OCI-LY3 (cell line): ENCODE data around the gene AQP5.

Experiments
- H2AFZ ChIP-seq: fragments of 200-600, 300-600 bp; shearing (Covaris generic); 2 replicates; pipeline ENCODE4 v1.6.0; 2014; ENCODE audit warnings: antibody characterized with exemption, low read depth, low read length
- H3K27ac ChIP-seq: fragments of 200-600, 300-600 bp; sonication (generic); 2 replicates; pipeline ENCODE4 v1.5.1; 2014; ENCODE audit warnings: mild to moderate bottlenecking, low read length, moderate library complexity, mixed read lengths
- H3K27me3 ChIP-seq: fragments of 200-600, 300-600 bp; sonication (generic); 2 replicates; pipeline ENCODE4 v1.6.1; 2014; ENCODE audit warnings: low read depth, low read length, mixed read lengths
- H3K36me3 ChIP-seq: fragments of 200-600, 300-600 bp; sonication (generic); replicated peaks from 2 replicates; pipeline ENCODE3; 2014; ENCODE audit warnings: low read depth, low read length, mixed read lengths
- H3K4me1 ChIP-seq: fragments of 300-600, 200-600 bp; sonication (generic); 2 replicates; pipeline ENCODE4 v1.6.1; 2014; ENCODE audit warnings: low read length, mixed read lengths
- H3K4me2 ChIP-seq: fragments of 200-600, 300-600 bp; sonication (generic); 2 replicates; pipeline ENCODE4 v1.6.1; 2014; ENCODE audit warnings: low read length, mixed read lengths
- H3K4me3 ChIP-seq: fragments of 300-600, 200-600 bp; sonication (generic); 2 replicates; pipeline ENCODE4 v1.5.1; 2014; ENCODE audit warnings: antibody characterized with exemption, mild to moderate bottlenecking, low read length, moderate library complexity
- H3K79me2 ChIP-seq: fragments of 300-600, 200-600 bp; shearing (Covaris generic); 2 replicates; pipeline ENCODE4 v1.6.1; 2014; ENCODE audit warnings: mild to moderate bottlenecking, low read length, mixed read lengths
- H3K9ac ChIP-seq: fragments of 300-600, 200-600 bp; shearing (Covaris generic); 2 replicates; pipeline ENCODE4 v1.6.0; 2014; ENCODE audit warnings: mild to moderate bottlenecking, low read length, moderate library complexity
- H3K9me3 ChIP-seq: fragments of 200-600, 300-600 bp; shearing (Covaris generic); 2 replicates; pipeline ENCODE4 v1.6.1; 2014; ENCODE audit warnings: low read length, mixed read lengths; ENCODE audit not compliant: insufficient read depth
- H4K20me1 ChIP-seq: fragments of 200-600, 300-600 bp; sonication (generic); 2 replicates; pipeline ENCODE4 v1.6.1; 2016; ENCODE audit warnings: low read length, mixed read lengths; ENCODE audit not compliant: insufficient read depth
- EZH2phosphoT487 ChIP-seq: fragments of 200-600 bp; shearing (Covaris generic); IDR thresholded peaks from 2 replicates; pipeline ENCODE4 v1.6.1; 2018; ENCODE audit warnings: antibody characterized with exemption, mixed run types, low read depth
- TF ChIP-seq, protein P1 (sequence below): fragments of 200-600, 300-600 bp; sonication (generic); IDR thresholded peaks from 2 replicates; pipeline ENCODE4 v1.5.1; 2014; ENCODE audit warnings: antibody characterized with exemption, low read length, low read depth

AQP5 gene

DNA sequence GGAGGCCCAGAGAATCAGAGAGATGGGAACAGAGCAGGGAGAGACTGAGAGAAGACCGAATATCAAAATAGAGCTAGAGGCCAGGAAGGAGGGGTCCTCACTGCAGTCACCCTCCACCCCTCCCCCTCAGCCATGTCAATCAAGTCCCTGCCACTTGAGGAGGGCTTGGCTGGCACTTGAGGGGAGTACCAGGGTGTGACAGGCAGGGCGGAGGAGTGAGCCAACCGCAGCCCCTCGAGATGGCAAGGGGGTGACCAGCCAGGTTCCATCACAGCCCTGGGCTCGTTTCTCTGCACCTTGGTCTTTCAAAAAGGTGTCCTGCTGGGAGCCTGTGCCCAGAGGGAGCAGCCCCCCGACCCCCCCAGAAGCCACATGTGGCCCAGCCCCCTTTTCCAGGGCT lies 4.2 kb downstream of the AQP5 start:
- TF ChIP-seq EZH2phosphoT487: no peak
- TF ChIP-seq, protein P1, sequence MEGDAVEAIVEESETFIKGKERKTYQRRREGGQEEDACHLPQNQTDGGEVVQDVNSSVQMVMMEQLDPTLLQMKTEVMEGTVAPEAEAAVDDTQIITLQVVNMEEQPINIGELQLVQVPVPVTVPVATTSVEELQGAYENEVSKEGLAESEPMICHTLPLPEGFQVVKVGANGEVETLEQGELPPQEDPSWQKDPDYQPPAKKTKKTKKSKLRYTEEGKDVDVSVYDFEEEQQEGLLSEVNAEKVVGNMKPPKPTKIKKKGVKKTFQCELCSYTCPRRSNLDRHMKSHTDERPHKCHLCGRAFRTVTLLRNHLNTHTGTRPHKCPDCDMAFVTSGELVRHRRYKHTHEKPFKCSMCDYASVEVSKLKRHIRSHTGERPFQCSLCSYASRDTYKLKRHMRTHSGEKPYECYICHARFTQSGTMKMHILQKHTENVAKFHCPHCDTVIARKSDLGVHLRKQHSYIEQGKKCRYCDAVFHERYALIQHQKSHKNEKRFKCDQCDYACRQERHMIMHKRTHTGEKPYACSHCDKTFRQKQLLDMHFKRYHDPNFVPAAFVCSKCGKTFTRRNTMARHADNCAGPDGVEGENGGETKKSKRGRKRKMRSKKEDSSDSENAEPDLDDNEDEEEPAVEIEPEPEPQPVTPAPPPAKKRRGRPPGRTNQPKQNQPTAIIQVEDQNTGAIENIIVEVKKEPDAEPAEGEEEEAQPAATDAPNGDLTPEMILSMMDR: no peak
- Histone ChIP-seq H3K27me3 (peaks cover 25% of the 10 kb centered on the region), H3K27ac (no peak overlapping the region), H3K9me3 (no peaks in the 10 kb centered on the region), H3K79me2 (no peaks in the 10 kb centered on the region), H2AFZ (no peak overlapping the region), H4K20me1 (no peaks in the 10 kb centered on the region), H3K4me3 (no peak overlapping the region), H3K4me2 (no peak overlapping the region), H3K4me1 (peaks cover 12% of the 10 kb centered on the region; the same call in 1 of the 2 replicates), H3K36me3 (no peaks in the 10 kb centered on the region), H3K9ac (no peak overlapping the region)

DNA sequence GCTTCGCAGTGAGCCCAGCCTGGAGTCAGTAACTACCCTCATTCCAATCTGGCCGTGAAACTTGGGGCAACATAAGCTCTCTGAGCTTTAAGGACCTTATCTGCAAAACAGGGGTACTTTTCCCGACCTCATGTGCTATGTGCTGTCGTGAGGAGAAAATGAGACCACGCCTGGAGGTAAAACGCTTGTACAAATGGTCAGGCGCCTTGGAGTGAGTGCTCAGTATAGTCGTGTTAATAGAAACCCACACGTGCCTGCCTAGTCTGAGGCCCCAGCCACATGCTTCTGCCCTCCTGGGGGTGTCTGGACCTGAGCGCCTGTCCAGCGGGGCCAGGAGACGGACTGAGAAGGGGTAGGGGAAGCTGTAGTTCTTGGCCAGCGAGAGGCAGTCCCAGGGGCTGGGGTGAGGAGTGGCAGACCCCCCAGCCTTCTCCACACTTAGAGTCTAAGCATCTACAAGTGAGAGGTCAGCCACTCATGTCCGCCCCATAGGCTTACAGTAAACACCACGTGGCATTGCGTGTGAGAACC lies 4.9 kb downstream of the AQP5 start:
- H3K4me2 ChIP-seq: peak overlapping the region; percentile 96
- peaks cover 12% of the 10 kb centered on the region; the same call in 1 of the 2 replicates for H3K4me1 ChIP-seq
- no peaks in the 10 kb centered on the region for H4K20me1 ChIP-seq
- TF ChIP-seq EZH2phosphoT487: no peak
- TF ChIP-seq, protein P1: no peak
- no peaks in the 10 kb centered on the region for H3K9me3 ChIP-seq
- H3K27me3 ChIP-seq: peaks cover 32% of the 10 kb centered on the region
- H3K9ac ChIP-seq: peak overlapping the region; percentile 69; the same call in 1 of the 2 replicates
- H3K4me3 ChIP-seq: peak overlapping the region; percentile 82
- no peaks in the 10 kb centered on the region for H3K79me2 ChIP-seq
- H3K36me3 ChIP-seq: no peaks in the 10 kb centered on the region
- peak overlapping the region; percentile 95 for H2AFZ ChIP-seq
- no peak overlapping the region for H3K27ac ChIP-seq

DNA sequence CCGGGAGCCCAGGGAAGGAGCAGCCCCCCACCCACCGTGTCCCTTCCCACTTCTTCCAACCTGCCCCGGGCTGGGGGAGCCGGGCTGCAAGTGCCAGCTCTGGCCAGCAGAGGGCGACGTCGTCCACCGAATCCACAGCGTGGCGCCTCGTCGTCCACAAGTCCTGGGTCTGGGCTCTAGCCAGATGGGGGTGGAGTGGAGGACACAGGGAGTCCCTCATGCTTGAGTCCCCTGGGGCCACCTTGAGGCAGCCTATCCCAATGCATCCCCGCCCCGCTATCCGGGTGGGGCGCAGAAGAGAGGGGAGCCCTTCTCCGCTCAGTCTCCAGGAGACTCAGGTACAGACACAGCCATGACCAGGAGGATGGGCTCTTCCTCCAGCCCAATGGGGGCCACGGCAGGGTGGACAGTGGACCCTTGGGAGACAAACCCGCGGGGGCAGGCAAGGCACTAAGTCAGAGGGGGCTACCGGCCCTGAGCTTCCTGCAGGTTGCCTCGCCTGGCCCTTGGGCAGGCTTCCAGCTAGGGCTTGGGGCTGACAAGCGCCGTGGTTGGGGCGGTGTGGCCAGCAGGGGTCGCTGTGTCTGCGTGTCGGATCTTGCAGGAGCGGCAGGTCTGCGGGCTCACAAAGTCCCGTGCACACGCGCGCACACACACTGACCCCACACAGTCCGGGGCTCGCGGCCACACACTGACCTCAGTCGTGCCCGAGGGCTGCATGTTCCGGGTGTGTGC lies 5.5 kb downstream of the AQP5 start:
- Histone ChIP-seq H3K4me3 (peak overlapping the region; percentile 82), H3K4me1 (peaks cover 12% of the 10 kb centered on the region; the same call in 1 of the 2 replicates), H4K20me1 (no peaks in the 10 kb centered on the region), H3K27me3 (peaks cover 37% of the 10 kb centered on the region), H3K9ac (peak overlapping the region; percentile 69), H2AFZ (peak overlapping the region; percentile 95), H3K79me2 (no peaks in the 10 kb centered on the region), H3K9me3 (no peaks in the 10 kb centered on the region), H3K4me2 (peak overlapping the region; percentile 96), H3K36me3 (no peaks in the 10 kb centered on the region), H3K27ac (no peak overlapping the region)
- TF ChIP-seq, protein P1: peak; percentile 75
- TF ChIP-seq EZH2phosphoT487: no peak

DNA sequence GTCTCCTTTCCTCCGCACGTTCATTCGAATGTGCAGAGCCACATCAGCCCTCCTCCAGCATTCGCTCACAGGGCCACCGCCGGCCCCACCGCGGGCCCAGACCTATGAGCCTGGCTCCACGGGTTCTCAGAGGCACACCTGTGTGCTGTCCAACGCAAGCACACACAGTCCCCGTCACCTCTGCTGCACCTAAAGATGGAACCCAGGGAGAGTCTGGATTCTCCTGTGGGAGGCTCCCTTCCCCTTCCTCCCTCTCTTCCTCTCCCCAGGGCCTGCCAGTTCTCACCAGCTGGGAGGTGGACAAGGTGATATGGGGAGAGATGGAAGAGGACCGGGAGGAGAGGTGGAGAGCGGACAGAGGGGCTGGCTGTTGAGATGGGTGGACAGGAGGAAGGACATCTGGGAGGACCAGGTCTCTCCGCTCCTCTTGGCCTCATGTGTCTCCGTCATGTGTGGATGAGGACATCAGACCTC lies 6.1 kb downstream of the AQP5 start:
- Histone ChIP-seq H3K27me3 (peaks cover 37% of the 10 kb centered on the region), H3K4me3 (peak overlapping the region; percentile 82)

More for the DNA sequence above, 6.1 kb downstream of the AQP5 start:
- no peaks in the 10 kb centered on the region for H3K9me3 ChIP-seq
- H3K9ac ChIP-seq: peak overlapping the region; percentile 37
- TF ChIP-seq EZH2phosphoT487: no peak
- TF ChIP-seq, protein P1: no peak
- peaks cover 12% of the 10 kb centered on the region; the same call in 1 of the 2 replicates for H3K4me1 ChIP-seq
- peak overlapping the region; percentile 96 for H3K4me2 ChIP-seq
- no peak overlapping the region for H3K27ac ChIP-seq
- no peaks in the 10 kb centered on the region for H3K79me2 ChIP-seq
- no peaks in the 10 kb centered on the region for H4K20me1 ChIP-seq
- no peaks in the 10 kb centered on the region for H3K36me3 ChIP-seq
- peak overlapping the region; percentile 84 for H2AFZ ChIP-seq
